Uterus (tissue), 2 donors: ENCODE results near the gene NEUROD2.

ENCODE experiments used
- CTCF ChIP-seq, 4 experiments: fragments of 200-600 bp in 2 of 4; fragments of 450-650 bp in 2 of 4; sonication (generic) in 2 of 4; IDR thresholded peaks; one replicate each; pipeline ENCODE4 v1.5.1; 2016 to 2019; ENCODE audit warnings: antibody characterized with exemption in 4 of 4, mild to moderate bottlenecking in 2 of 4, moderate library complexity in 1 of 4
- POLR2A ChIP-seq, 2 donors: fragments of 450-650 bp; IDR thresholded peaks; one replicate each; pipeline ENCODE4 v1.6.1; 2016; ENCODE audit warnings: antibody characterized with exemption in 2 of 2, mild to moderate bottlenecking in 1 of 2, moderate library complexity in 1 of 2

GRCh38 chr17:39639043-39639442 is 31.3 kb upstream of the NEUROD2 start:
- TF ChIP-seq CTCF (IDR thresholded peaks at IDR 0.05) (no peak), POLR2A (IDR thresholded peaks at IDR 0.05) (no peak)
